ENCODE data around the gene RIPPLY3. TPM values are rescaled to one million over a fixed set of nuclear protein-coding genes. Genes with fewer than 3 reads are reported as not detected.

RIPPLY3 gene
- total and polyA plus RNA-seq, 2 of the 13 experiments (the other 11 are each of a cell fraction or from before 2014, with no cell fraction given) = 0.09 to 2.9 TPM

- TF ChIP-seq ZNF407 (CRISPR knock-in tag; IDR thresholded peaks at IDR 0.05; ENCODE audit: not compliant biosample characterization) = no peak
- peak; percentile 78; the same call in 1 of the 2 replicates for TF ChIP-seq PHF20 (CRISPR knock-in tag; IDR thresholded peaks at IDR 0.05)
- peak; percentile 93 for TF ChIP-seq ZNF567 (CRISPR knock-in tag; IDR thresholded peaks at IDR 0.05; ENCODE audit: borderline replicate concordance)
- peak; percentile 49 for TF ChIP-seq ZNF143 (CRISPR knock-in tag; IDR thresholded peaks at IDR 0.05)
- peak; percentile 65; the same call in 1 of the 2 replicates for TF ChIP-seq KAT7 (CRISPR knock-in tag; IDR thresholded peaks at IDR 0.05; ENCODE audit: borderline replicate concordance)
- TF ChIP-seq PCBP1 (IDR thresholded peaks at IDR 0.05; ENCODE audit: borderline replicate concordance, low read depth, low read length) = no peak
- TF ChIP-seq PITX1 (CRISPR knock-in tag; IDR thresholded peaks at IDR 0.05) = 0 out of 2 replicates have a peak, but pooled peaks have one; percentile 11
- TF ChIP-seq TFDP1 (CRISPR knock-in tag; IDR thresholded peaks at IDR 0.05; ENCODE audit: borderline replicate concordance) = peak; percentile 90
- TF ChIP-seq ZSCAN5A (CRISPR knock-in tag; IDR thresholded peaks at IDR 0.05; ENCODE audit: borderline replicate concordance) = peak; percentile 80
- TF ChIP-seq ZNF564 (CRISPR knock-in tag; IDR thresholded peaks at IDR 0.05) = peak; percentile 95
- no peak for TF ChIP-seq ZKSCAN1 (IDR thresholded peaks at IDR 0.05; ENCODE audit: low read length)
- TF ChIP-seq IKZF4 (CRISPR knock-in tag; IDR thresholded peaks at IDR 0.05; ENCODE audit: borderline replicate concordance, low read depth, not compliant biosample characterization) = peak; percentile 92
- TF ChIP-seq CHD4 (IDR thresholded peaks at IDR 0.05; ENCODE audit: borderline replicate concordance, low read length) = no peak
- TF ChIP-seq AKAP8 (CRISPR knock-in tag; IDR thresholded peaks at IDR 0.05) = no peak
- peak; percentile 98 for TF ChIP-seq ZNF709 (CRISPR knock-in tag; IDR thresholded peaks at IDR 0.05)
- TF ChIP-seq SATB2 (CRISPR knock-in tag; IDR thresholded peaks at IDR 0.05) = no peak; the same call in none of the 2 replicates
- TF ChIP-seq ARID2 (CRISPR knock-in tag; IDR thresholded peaks at IDR 0.05; ENCODE audit: borderline replicate concordance) = peak; percentile 75; the same call in 1 of the 2 replicates
- TF ChIP-seq TP53 (CRISPR knock-in tag; conservative IDR thresholded peaks at IDR 0.05) = 0 out of 2 replicates have a peak, but pooled peaks have one; percentile 35
- TF ChIP-seq ZNF468 (CRISPR knock-in tag; IDR thresholded peaks at IDR 0.05) = no peak
Measured at GRCh38 chr21:36989699-36990507, 16.6 kb upstream of the RIPPLY3 start (continued).

Data from HepG2 (cell line).